Measurements from ENCODE around the gene PTPRJ.

The PTPRJ gene

GRCh38 chr11:47940904-47941649 is 39.3 kb upstream of the PTPRJ start:
- H3K36me3 ChIP-seq (ENCODE audit: control insufficient read depth in 1 of 2, insufficient read depth in 2 of 2, low read depth in 1 of 2, low read length in 2 of 2) = no peaks in the 10 kb centered on the region
- no peak overlapping the region for H2BK15ac ChIP-seq (ENCODE audit: low read depth, poor library complexity, severe bottlenecking)
- peak overlapping the region; percentile 20 for H4K8ac ChIP-seq (ENCODE audit: low read length)
- H3K27ac ChIP-seq (ENCODE audit: low read length, poor library complexity, severe bottlenecking) = no peak overlapping the region
- H3K27me3 ChIP-seq (ENCODE audit: control insufficient read depth in 1 of 2, insufficient read depth in 1 of 2, low read length in 2 of 2) = no peaks in the 10 kb centered on the region
- H4K91ac ChIP-seq (ENCODE audit: low read length) = peak overlapping the region; percentile 54
- H3K79me1 ChIP-seq (replicated peaks; ENCODE audit: low read length, poor library complexity, severe bottlenecking) = no peaks in the 10 kb centered on the region
- H2AFZ ChIP-seq (ENCODE audit: low read depth, low read length) = no peak overlapping the region
- 96% methylated on average over 7 of the region's 8 CpGs for WGBS
- peaks cover 12% of the 10 kb centered on the region for H3K4me1 ChIP-seq (ENCODE audit: control insufficient read depth, insufficient read depth, low read depth, low read length)
- peak overlapping the region; percentile 49 for H2AK5ac ChIP-seq (ENCODE audit: low read length, severe bottlenecking)
- peak overlapping the region in 1 of 2 experiments; percentile 14 for H3K14ac ChIP-seq (ENCODE audit: low read length in 2 of 2)
- no peak for DNase-seq
- peak overlapping the region in 1 of 2 experiments; percentile 87 for H2BK12ac ChIP-seq (ENCODE audit: low read length in 2 of 2)
- no peak overlapping the region for H3K23ac ChIP-seq (ENCODE audit: low read length in 2 of 2)
- peak overlapping the region in 1 of 2 experiments; percentile 19 for H3K18ac ChIP-seq (ENCODE audit: low read depth in 1 of 2, low read length in 2 of 2)
- no peak overlapping the region for H3K9ac ChIP-seq (ENCODE audit: low read length)
- no peak overlapping the region for H2BK120ac ChIP-seq (ENCODE audit: low read depth, low read length)
- H2BK5ac ChIP-seq (ENCODE audit: low read depth, low read length, poor library complexity, severe bottlenecking) = no peak overlapping the region
- no peaks in the 10 kb centered on the region for H3K9me3 ChIP-seq (ENCODE audit: control insufficient read depth, low read length)
- peak overlapping the region in 1 of 2 experiments; percentile 30 for H3K4ac ChIP-seq (ENCODE audit: low read depth in 1 of 2, low read length in 2 of 2)
- no peak overlapping the region for H3K4me2 ChIP-seq (ENCODE audit: low read length, poor library complexity, severe bottlenecking)
- H3K4me3 ChIP-seq (ENCODE audit: insufficient read depth in 1 of 2, low read depth in 1 of 2, low read length in 2 of 2) = no peak overlapping the region

DNA sequence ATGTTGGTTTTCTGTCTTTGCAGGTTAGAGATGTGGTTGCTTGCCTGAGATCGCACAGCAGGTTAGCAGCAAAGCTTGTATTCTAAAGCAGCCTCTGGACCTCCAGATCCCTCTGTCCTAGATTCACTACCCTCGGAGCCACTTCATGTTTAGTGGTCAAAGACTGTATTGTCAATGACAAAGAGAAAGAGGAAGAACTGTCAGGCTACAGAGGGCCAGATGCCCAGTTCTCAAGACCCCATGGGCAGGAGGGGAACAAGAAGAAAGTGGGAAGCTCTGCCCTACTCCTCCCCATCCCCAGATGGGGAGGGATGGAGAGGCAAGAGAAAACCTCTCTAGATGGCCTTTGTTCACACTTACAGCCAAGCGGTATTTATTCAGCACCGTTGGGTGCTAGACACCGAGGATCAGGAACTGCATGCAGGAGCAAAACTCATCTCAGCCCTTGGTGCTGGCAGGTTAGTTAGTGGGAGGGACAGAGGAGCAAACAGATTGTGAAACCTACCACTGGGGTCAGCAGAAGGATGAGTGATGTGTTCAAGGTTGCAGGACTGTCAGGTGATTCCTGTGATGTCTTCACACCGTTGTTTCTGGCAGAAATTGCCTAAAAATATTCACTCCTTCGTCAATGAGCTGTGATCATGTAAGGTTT is 38.3 kb upstream of the PTPRJ start:
- Histone ChIP-seq H2BK5ac (ENCODE audit: low read depth, low read length, poor library complexity, severe bottlenecking) (no peak overlapping the region), H3K27ac (ENCODE audit: low read length, poor library complexity, severe bottlenecking) (no peak overlapping the region), H3K36me3 (ENCODE audit: control insufficient read depth in 1 of 2, insufficient read depth in 2 of 2, low read depth in 1 of 2, low read length in 2 of 2) (no peaks in the 10 kb centered on the region), H3K27me3 (ENCODE audit: control insufficient read depth in 1 of 2, insufficient read depth in 1 of 2, low read length in 2 of 2) (no peaks in the 10 kb centered on the region), H3K4me1 (ENCODE audit: control insufficient read depth, insufficient read depth, low read depth, low read length) (peaks cover 16% of the 10 kb centered on the region), H3K4ac (ENCODE audit: low read depth in 1 of 2, low read length in 2 of 2) (no peak overlapping the region), H3K4me2 (ENCODE audit: low read length, poor library complexity, severe bottlenecking) (no peak overlapping the region), H2BK120ac (ENCODE audit: low read depth, low read length) (no peak overlapping the region), H4K91ac (ENCODE audit: low read length) (no peak overlapping the region), H3K9ac (ENCODE audit: low read length) (no peak overlapping the region), H2BK12ac (ENCODE audit: low read length in 2 of 2) (no peak overlapping the region), H2AK5ac (ENCODE audit: low read length, severe bottlenecking) (no peak overlapping the region), H2AFZ (ENCODE audit: low read depth, low read length) (no peak overlapping the region), H3K4me3 (ENCODE audit: insufficient read depth in 1 of 2, low read depth in 1 of 2, low read length in 2 of 2) (no peak overlapping the region), H3K23ac (ENCODE audit: low read length in 2 of 2) (no peak overlapping the region), H3K14ac (ENCODE audit: low read length in 2 of 2) (no peak overlapping the region), H3K18ac (ENCODE audit: low read depth in 1 of 2, low read length in 2 of 2) (no peak overlapping the region), H3K79me1 (replicated peaks; ENCODE audit: low read length, poor library complexity, severe bottlenecking) (no peaks in the 10 kb centered on the region), H4K8ac (ENCODE audit: low read length) (no peak overlapping the region), H3K9me3 (ENCODE audit: control insufficient read depth, low read length) (no peaks in the 10 kb centered on the region), H2BK15ac (ENCODE audit: low read depth, poor library complexity, severe bottlenecking) (no peak overlapping the region)
- 93% methylated on average over 5 of the region's 7 CpGs for WGBS
- DNase-seq = no peak

GRCh38 chr11:47943721-47944586 is 36.4 kb upstream of the PTPRJ start:
- Histone ChIP-seq H2AK5ac (ENCODE audit: low read length, severe bottlenecking) (no peak overlapping the region), H4K8ac (ENCODE audit: low read length) (no peak overlapping the region), H2BK12ac (ENCODE audit: low read length in 2 of 2) (peak overlapping the region in 1 of 2 experiments; percentile 23), H3K9me3 (ENCODE audit: control insufficient read depth, low read length) (no peaks in the 10 kb centered on the region), H3K36me3 (ENCODE audit: control insufficient read depth in 1 of 2, insufficient read depth in 2 of 2, low read depth in 1 of 2, low read length in 2 of 2) (no peaks in the 10 kb centered on the region), H3K4ac (ENCODE audit: low read depth in 1 of 2, low read length in 2 of 2) (no peak overlapping the region), H3K4me3 (ENCODE audit: insufficient read depth in 1 of 2, low read depth in 1 of 2, low read length in 2 of 2) (no peak overlapping the region), H2BK120ac (ENCODE audit: low read depth, low read length) (no peak overlapping the region), H3K14ac (ENCODE audit: low read length in 2 of 2) (no peak overlapping the region), H3K27me3 (ENCODE audit: control insufficient read depth in 1 of 2, insufficient read depth in 1 of 2, low read length in 2 of 2) (no peaks in the 10 kb centered on the region), H3K18ac (ENCODE audit: low read depth in 1 of 2, low read length in 2 of 2) (peak overlapping the region in 1 of 2 experiments; percentile 46), H2AFZ (ENCODE audit: low read depth, low read length) (no peak overlapping the region), H2BK15ac (ENCODE audit: low read depth, poor library complexity, severe bottlenecking) (no peak overlapping the region), H3K4me1 (ENCODE audit: control insufficient read depth, insufficient read depth, low read depth, low read length) (peaks cover 13% of the 10 kb centered on the region), H4K91ac (ENCODE audit: low read length) (no peak overlapping the region), H3K9ac (ENCODE audit: low read length) (no peak overlapping the region), H3K23ac (ENCODE audit: low read length in 2 of 2) (no peak overlapping the region), H3K79me1 (replicated peaks; ENCODE audit: low read length, poor library complexity, severe bottlenecking) (no peaks in the 10 kb centered on the region), H3K27ac (ENCODE audit: low read length, poor library complexity, severe bottlenecking) (no peak overlapping the region), H2BK5ac (ENCODE audit: low read depth, low read length, poor library complexity, severe bottlenecking) (no peak overlapping the region), H3K4me2 (ENCODE audit: low read length, poor library complexity, severe bottlenecking) (no peak overlapping the region)
- WGBS = 64% methylated on average over 13 of the region's 15 CpGs
- no peak for DNase-seq

DNA sequence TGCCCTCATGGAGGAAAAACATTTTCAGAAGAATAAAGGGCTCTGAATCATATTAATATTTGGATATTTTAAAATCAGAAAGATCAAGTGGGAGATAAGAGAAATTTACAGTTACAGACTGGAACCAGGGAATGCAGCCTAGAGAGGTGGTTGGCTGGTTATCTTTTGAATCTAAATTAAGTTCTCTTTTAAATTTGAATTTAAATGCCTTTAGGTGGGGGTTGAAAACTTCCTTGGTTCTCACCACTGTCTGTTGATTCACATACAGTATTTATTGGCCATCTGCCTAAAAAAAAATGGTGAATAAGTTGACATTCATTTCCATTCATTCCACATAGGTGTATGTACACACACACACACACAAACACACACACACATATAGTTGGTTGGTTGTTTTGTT is 35.7 kb upstream of the PTPRJ start:
- Histone ChIP-seq H3K4me1 (ENCODE audit: control insufficient read depth, insufficient read depth, low read depth, low read length) (peaks cover 13% of the 10 kb centered on the region), H2BK12ac (ENCODE audit: low read length in 2 of 2) (no peak overlapping the region), H2BK15ac (ENCODE audit: low read depth, poor library complexity, severe bottlenecking) (no peak overlapping the region), H3K14ac (ENCODE audit: low read length in 2 of 2) (no peak overlapping the region), H2AK5ac (ENCODE audit: low read length, severe bottlenecking) (no peak overlapping the region), H2BK5ac (ENCODE audit: low read depth, low read length, poor library complexity, severe bottlenecking) (no peak overlapping the region), H4K91ac (ENCODE audit: low read length) (no peak overlapping the region), H4K8ac (ENCODE audit: low read length) (no peak overlapping the region), H3K9me3 (ENCODE audit: control insufficient read depth, low read length) (no peaks in the 10 kb centered on the region), H3K27me3 (ENCODE audit: control insufficient read depth in 1 of 2, insufficient read depth in 1 of 2, low read length in 2 of 2) (no peaks in the 10 kb centered on the region), H3K36me3 (ENCODE audit: control insufficient read depth in 1 of 2, insufficient read depth in 2 of 2, low read depth in 1 of 2, low read length in 2 of 2) (no peaks in the 10 kb centered on the region), H3K23ac (ENCODE audit: low read length in 2 of 2) (no peak overlapping the region), H2AFZ (ENCODE audit: low read depth, low read length) (no peak overlapping the region), H3K18ac (ENCODE audit: low read depth in 1 of 2, low read length in 2 of 2) (no peak overlapping the region), H3K4ac (ENCODE audit: low read depth in 1 of 2, low read length in 2 of 2) (no peak overlapping the region), H2BK120ac (ENCODE audit: low read depth, low read length) (no peak overlapping the region), H3K4me3 (ENCODE audit: insufficient read depth in 1 of 2, low read depth in 1 of 2, low read length in 2 of 2) (no peak overlapping the region), H3K4me2 (ENCODE audit: low read length, poor library complexity, severe bottlenecking) (no peak overlapping the region), H3K9ac (ENCODE audit: low read length) (no peak overlapping the region), H3K79me1 (replicated peaks; ENCODE audit: low read length, poor library complexity, severe bottlenecking) (no peaks in the 10 kb centered on the region), H3K27ac (ENCODE audit: low read length, poor library complexity, severe bottlenecking) (no peak overlapping the region)
- DNase-seq = no peak
